ENCODE measurements around the gene TNNT1.
"Not testable (repeated sequence)": the region's sequence is repeated elsewhere in the genome, so short reads cannot be mapped to it uniquely, and the experiment has no call there.

Gene TNNT1

DNA sequence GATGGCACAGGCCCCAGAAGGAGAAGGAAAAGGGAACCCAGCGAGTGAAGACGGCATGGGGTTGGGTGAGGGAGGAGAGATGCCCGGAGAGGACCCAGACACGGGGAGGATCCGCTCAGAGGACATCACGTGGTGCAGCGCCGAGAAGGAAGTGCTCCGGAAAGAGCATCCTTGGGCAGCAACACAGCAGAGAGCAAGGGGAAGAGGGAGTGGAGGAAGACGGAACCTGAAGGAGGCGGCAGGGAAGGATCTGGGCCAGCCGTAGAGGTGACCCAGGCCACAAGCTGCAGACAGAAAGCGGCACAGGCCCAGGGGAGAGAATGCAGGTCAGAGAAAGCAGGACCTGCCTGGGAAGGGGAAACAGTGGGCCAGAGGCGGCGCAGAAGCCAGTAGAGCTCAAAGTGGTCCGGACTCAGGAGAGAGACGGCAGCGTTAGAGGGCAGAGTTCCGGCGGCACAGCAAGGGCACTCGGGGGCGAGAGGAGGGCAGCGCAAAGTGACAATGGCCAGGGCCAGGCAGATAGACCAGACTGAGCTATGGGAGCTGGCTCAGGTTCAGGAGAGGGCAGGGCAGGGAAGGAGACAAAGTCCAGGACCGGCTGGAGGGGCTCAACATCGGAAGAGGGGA, 32.7 kb downstream of the TNNT1 start:
- Histone ChIP-seq H3K4me3 (peak overlapping the region; percentile 69), H3K36me3 (replicated peaks) (no peaks in the 10 kb centered on the region), H3K9me3 (no peaks in the 10 kb centered on the region), H3K27me3 (ENCODE audit: low read depth) (no peaks in the 10 kb centered on the region), H3K4me1 (peaks cover 6% of the 10 kb centered on the region)
- in situ Hi-C loops (cut with MboI; ENCODE audit: low sequenced_read_pairs) = no loop called here
- peak; percentile 48 to 69 for DNase-seq (ENCODE audit: low spot score in 2 of 2)

DNA sequence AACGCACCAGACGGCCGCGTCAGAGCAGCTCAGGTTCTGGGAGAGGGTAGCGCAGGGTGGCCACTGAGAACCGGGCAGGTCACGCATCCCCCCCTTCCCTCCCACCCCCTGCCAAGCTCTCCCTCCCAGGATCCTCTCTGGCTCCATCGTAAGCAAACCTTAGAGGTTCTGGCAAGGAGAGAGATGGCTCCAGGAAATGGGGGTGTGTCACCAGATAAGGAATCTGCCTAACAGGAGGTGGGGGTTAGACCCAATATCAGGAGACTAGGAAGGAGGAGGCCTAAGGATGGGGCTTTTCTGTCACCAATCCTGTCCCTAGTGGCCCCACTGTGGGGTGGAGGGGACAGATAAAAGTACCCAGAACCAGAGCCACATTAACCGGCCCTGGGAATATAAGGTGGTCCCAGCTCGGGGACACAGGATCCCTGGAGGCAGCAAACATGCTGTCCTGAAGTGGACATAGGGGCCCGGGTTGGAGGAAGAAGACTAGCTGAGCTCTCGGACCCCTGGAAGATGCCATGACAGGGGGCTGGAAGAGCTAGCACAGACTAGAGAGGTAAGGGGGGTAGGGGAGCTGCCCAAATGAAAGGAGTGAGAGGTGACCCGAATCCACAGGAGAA, 33.5 kb downstream of the TNNT1 start:
- Histone ChIP-seq H3K9me3 (no peaks in the 10 kb centered on the region), H3K36me3 (replicated peaks) (no peaks in the 10 kb centered on the region), H3K27me3 (ENCODE audit: low read depth) (no peaks in the 10 kb centered on the region), H3K4me3 (peak overlapping the region; percentile 69), H3K4me1 (peaks cover 6% of the 10 kb centered on the region)
- DNase-seq (ENCODE audit: low spot score in 2 of 2) = no peak
- in situ Hi-C loops (cut with MboI; ENCODE audit: low sequenced_read_pairs) = no loop called here

DNA sequence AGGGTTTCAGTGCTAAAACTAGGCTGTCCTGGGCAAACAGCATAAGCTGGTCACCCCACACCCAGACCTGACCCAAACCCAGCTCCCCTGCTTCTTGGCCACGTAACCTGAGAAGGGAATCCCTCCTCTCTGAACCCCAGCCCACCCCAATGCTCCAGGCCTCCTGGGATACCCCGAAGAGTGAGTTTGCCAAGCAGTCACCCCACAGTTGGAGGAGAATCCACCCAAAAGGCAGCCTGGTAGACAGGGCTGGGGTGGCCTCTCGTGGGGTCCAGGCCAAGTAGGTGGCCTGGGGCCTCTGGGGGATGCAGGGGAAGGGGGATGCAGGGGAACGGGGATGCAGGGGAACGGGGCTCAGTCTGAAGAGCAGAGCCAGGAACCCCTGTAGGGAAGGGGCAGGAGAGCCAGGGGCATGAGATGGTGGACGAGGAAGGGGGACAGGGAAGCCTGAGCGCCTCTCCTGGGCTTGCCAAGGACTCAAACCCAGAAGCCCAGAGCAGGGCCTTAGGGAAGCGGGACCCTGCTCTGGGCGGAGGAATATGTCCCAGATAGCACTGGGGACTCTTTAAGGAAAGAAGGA, 34.4 kb downstream of the TNNT1 start:
- Histone ChIP-seq H3K4me3 (no peak overlapping the region), H3K9me3 (no peaks in the 10 kb centered on the region), H3K27me3 (ENCODE audit: low read depth) (no peaks in the 10 kb centered on the region), H3K4me1 (peaks cover 6% of the 10 kb centered on the region), H3K36me3 (replicated peaks) (no peaks in the 10 kb centered on the region)
- no peak for DNase-seq (ENCODE audit: low spot score in 2 of 2)
- in situ Hi-C loops (cut with MboI; ENCODE audit: low sequenced_read_pairs) = no loop called here

DNA sequence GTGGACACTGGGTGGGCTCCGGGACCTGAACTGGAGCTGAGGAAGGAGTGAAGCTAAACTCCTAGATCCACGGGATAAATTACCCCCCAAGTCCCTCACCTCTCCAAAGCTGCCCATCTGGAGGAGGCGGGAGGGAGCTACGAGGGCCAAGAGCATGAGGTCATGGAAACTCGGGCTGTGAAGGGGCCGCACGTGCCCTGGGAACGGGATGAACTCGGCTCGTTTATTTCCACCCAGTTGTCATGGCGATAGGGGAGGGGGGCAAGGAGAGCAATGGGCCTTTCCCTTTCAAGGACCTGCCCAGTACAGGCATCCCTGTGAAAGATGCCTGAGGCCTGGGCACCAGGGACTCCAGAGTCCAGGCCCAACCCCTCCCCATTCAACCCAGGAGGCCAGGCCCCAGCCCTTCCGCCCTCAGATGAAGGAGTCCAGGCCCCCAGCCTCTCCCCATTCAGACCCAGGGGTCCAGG, 35.4 kb downstream of the TNNT1 start:
- in situ Hi-C loops (cut with MboI; ENCODE audit: low sequenced_read_pairs) = no loop called here
- no peak overlapping the region for H3K4me3 ChIP-seq
- peaks cover 6% of the 10 kb centered on the region for H3K4me1 ChIP-seq
- H3K27me3 ChIP-seq (ENCODE audit: low read depth) = no peaks in the 10 kb centered on the region
- peak in 1 of 2 experiments; percentile 62 for DNase-seq (ENCODE audit: low spot score in 2 of 2)
- H3K36me3 ChIP-seq (replicated peaks) = no peaks in the 10 kb centered on the region
- no peaks in the 10 kb centered on the region for H3K9me3 ChIP-seq

DNA sequence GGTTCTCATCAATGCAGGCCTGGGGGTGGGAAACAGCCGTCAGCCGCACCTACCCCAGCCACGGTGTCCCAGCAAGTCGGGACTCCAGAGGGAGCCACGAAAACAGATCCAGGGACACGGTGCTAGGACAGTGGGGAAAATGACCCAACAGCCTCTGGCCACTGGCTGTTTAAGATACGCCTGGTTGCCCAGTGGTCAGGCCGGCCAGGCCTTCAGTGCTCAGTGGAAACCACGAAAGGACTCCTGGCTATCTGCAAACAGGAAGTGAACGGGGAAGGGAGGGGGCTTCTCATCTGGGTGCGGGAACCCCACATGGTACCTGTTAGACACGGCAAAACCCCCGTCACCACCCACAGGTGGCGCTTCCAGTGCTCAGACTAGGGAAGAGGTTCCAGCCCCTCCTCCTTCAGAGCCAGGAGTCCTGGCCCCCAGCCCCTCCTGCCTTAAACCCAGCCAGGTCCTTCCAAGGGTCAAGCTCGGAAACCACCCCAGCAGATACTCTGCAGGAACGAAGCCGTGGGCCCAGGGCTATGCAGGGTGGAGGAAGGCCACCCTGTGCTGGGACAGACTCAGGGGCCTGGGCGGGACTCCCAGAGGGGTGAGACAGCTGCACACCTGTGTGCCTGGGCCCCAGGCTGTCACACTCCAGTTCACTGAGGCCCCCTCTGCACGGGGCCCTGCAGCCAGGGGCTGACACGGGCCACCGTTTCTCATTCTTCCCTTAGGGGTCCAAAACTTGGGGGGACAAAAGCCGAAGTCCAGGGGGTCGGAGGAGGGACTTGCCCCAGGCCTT, 36.0 kb downstream of the TNNT1 start:
- no peaks in the 10 kb centered on the region for H3K27me3 ChIP-seq (ENCODE audit: low read depth)
- peaks cover 6% of the 10 kb centered on the region for H3K4me1 ChIP-seq
- in situ Hi-C loops (cut with MboI; ENCODE audit: low sequenced_read_pairs) = no loop called here
- H3K36me3 ChIP-seq (replicated peaks) = no peaks in the 10 kb centered on the region
- H3K4me3 ChIP-seq = no peak overlapping the region
- H3K9me3 ChIP-seq = no peaks in the 10 kb centered on the region
- DNase-seq (ENCODE audit: low spot score in 2 of 2) = no peak

DNA sequence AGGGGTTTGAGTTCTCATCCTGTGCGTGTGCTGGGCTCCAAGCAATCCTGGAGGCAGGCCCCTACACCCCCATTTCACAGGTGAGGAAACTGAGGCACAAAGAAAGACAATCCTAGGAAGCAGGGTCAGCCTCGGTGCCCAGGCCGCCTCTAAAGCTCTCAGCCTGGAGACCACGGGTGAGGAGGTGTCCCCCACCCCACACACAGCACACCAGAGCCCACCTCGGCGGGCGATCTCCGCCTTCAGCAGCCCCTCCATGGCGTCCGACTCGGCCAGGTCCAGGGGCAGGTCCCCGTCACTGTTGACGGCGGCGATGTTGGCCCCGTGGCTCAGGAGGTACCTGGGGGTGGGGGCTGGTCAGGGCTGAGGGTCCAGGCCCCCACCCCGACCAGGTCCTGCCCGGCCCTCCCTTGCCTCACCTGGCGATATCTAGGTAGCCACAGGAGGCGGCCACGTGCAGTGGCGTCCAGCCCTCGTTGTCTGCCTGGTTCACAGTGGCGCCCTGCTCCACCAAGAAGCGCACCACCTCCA, 36.7 kb downstream of the TNNT1 start:
- Histone ChIP-seq H3K4me3 (no peak overlapping the region), H3K27me3 (ENCODE audit: low read depth) (no peaks in the 10 kb centered on the region), H3K36me3 (replicated peaks) (no peaks in the 10 kb centered on the region), H3K4me1 (peaks cover 6% of the 10 kb centered on the region), H3K9me3 (no peaks in the 10 kb centered on the region)
- in situ Hi-C loops (cut with MboI; ENCODE audit: low sequenced_read_pairs) = no loop called here
- DNase-seq (ENCODE audit: low spot score in 2 of 2) = no peak

DNA sequence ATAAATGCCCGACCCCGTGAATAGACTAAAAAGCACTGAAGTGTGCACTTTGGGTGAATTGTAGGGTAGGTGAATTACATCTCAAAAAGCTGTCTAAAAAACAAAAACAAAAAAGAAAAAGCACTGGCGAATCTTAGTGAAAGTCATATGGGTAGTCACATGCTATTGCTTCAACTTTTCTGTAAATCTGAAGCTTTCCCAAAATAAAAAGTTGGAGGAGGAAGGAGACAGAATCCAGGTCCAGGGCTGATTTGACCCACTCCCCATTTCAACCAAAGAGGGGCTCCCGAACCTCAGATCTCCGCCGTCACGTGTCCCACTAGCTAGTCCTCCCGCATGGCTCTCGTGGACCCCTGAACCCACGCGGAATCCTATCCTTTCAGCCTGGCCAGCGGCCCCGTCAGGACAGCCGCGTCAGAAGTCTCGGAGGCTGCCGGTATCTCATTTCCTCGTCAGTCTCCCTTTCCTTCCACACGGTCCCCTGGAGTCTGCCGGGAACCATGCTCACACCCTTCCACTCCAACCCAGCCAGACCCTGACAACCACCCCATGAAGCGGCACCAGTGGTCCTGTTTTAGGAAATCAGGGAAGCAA, 37.7 kb downstream of the TNNT1 start:
- Histone ChIP-seq H3K9me3 (no peaks in the 10 kb centered on the region), H3K4me3 (no peak overlapping the region), H3K36me3 (replicated peaks) (no peaks in the 10 kb centered on the region), H3K4me1 (peaks cover 6% of the 10 kb centered on the region), H3K27me3 (ENCODE audit: low read depth) (no peaks in the 10 kb centered on the region)
- no peak for DNase-seq (ENCODE audit: low spot score in 2 of 2)
- in situ Hi-C loops (cut with MboI; ENCODE audit: low sequenced_read_pairs) = no loop called here

DNA sequence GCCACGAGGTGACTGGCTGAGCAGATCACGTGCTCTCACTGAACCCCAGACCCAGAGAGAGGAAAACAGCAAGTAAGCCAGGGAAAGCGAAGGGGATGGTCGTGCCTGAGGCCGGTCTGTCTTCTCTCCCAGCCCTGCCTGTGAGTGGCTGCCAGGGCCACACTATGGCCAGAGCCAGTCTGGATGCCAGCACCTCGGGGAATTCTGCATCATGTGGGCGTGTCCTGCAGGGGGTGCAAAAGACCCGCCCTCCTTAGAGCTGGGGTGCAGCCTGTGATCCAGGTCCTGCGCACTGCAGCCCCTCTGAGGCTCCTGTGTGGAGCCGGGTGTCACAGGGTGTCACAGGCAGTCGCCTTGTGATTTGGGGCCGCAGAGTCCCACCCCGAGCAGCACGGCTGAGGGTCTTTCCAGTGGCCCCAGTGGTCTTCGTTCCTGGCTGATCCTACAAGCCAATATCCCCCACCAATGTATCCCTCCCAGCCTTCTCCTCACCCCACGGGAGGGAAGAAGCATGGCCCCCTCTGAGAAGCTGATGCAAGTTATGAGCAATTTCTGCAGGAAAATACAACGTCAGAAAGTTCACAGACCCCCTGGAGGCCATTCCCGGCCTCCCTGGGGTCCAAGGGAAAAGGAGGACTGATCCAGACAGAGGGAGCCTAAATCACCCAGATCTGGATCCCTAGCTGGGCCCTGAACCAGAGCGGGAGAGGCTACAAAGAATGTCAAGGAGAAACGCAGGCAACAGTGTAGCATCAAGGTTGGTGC, 39.3 kb downstream of the TNNT1 start:
- no peaks in the 10 kb centered on the region for H3K36me3 ChIP-seq (replicated peaks)
- no peak for DNase-seq (ENCODE audit: low spot score in 2 of 2)
- no peaks in the 10 kb centered on the region for H3K27me3 ChIP-seq (ENCODE audit: low read depth)
- H3K9me3 ChIP-seq = no peaks in the 10 kb centered on the region
- no peaks in the 10 kb centered on the region for H3K4me1 ChIP-seq
- H3K4me3 ChIP-seq = no peak overlapping the region
- in situ Hi-C loops (cut with MboI; ENCODE audit: low sequenced_read_pairs) = no loop called here

DNA sequence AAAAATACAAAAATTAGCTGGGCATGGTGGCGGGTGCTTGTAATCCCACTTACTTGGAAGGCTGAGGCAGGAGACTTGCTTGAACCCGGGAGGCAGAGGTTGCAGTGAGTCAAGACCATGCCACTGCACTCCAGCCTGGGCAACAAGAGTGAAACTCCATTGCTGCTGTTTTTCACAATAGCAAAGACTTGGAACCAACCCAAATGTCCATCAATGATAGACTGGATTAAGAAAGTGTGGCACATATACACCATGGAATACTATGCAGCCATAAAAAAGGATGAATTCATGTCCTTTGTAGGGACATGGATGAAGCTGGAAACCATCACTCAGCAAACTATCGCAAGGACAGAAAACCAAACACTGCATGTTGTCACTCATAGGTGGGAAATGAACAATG, 41.8 kb downstream of the TNNT1 start:
- H3K36me3 ChIP-seq (replicated peaks); DNase-seq (ENCODE audit: low spot score in 2 of 2); H3K27me3 ChIP-seq (ENCODE audit: low read depth); H3K4me1 ChIP-seq; H3K9me3 ChIP-seq; H3K4me3 ChIP-seq; in situ Hi-C loops (cut with MboI; ENCODE audit: low sequenced_read_pairs): not testable (repeated sequence)

DNA sequence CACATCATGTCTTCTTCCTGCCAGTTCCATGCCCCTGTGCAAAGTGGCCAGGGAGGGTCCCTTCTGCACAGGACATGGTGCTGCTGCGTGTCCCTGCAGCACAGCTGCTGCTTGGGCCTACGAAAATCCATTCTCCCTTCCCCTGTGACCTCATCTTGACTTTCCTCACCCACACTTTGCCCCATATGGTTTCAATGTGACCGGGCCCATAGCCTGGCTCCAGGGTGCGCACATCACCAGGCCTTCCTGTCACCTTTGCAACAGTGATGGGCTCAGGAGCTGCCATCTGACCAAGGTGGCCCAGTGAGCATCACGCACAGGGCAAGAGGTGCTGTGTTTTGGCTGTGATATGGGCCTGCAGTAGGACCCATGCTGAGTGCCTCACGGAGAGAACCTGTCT, 42.4 kb downstream of the TNNT1 start:
- Histone ChIP-seq H3K9me3 (no peaks in the 10 kb centered on the region), H3K36me3 (replicated peaks) (peaks cover 6% of the 10 kb centered on the region), H3K4me3 (no peak overlapping the region), H3K4me1 (no peaks in the 10 kb centered on the region), H3K27me3 (ENCODE audit: low read depth) (no peaks in the 10 kb centered on the region)
- DNase-seq (ENCODE audit: low spot score in 2 of 2) = no peak
- in situ Hi-C loops (cut with MboI; ENCODE audit: low sequenced_read_pairs) = no loop called here

DNA sequence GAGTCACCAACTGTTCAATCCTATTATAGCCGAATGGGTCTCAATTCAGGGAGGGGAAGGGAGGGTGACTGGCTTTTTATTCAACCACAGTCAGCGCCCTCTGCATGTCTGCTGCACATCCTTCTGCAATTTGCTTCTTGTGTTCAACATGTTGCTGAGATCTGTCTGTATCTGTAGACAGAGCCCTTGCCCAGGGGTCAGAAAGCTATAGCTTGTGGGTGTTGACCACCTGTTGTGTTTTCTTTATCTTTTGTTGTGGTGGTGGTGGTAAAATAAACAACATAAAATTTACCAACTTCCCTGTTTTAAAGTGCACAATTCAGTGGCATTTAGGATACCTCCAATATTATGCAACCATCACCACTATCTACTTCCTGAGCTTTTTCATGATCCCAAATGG, 43.8 kb downstream of the TNNT1 start:
- no peak for DNase-seq (ENCODE audit: low spot score in 2 of 2)
- Histone ChIP-seq H3K4me3 (no peak overlapping the region), H3K4me1 (no peaks in the 10 kb centered on the region), H3K27me3 (ENCODE audit: low read depth) (no peaks in the 10 kb centered on the region), H3K9me3 (no peaks in the 10 kb centered on the region), H3K36me3 (replicated peaks) (peaks cover 6% of the 10 kb centered on the region)
- in situ Hi-C loops (cut with MboI; ENCODE audit: low sequenced_read_pairs) = no loop called here

DNA sequence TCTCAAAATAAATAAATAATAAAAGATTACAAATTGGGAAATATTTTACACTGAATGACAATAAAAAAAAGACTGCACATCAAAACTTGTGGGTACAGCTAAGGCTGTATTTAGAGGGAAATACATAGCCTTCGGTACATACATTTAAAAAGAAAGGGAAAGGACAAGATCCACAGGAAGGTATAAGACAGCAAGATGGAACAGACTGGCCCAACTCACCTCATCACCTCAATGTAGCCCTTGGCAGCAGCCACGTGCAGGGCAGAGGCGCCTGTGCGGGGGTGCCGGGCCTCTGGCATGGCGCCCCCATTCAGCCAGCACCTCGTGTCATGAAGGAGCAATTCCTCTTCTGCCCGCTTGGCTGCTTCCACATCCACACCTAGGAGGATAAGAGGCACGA, 45.8 kb downstream of the TNNT1 start:
- H3K9me3 ChIP-seq = no peaks in the 10 kb centered on the region
- H3K4me3 ChIP-seq = no peak overlapping the region
- in situ Hi-C loops (cut with MboI; ENCODE audit: low sequenced_read_pairs) = no loop called here
- H3K36me3 ChIP-seq (replicated peaks) = peaks cover 6% of the 10 kb centered on the region
- H3K27me3 ChIP-seq (ENCODE audit: low read depth) = no peaks in the 10 kb centered on the region
- DNase-seq (ENCODE audit: low spot score in 2 of 2) = no peak
- no peaks in the 10 kb centered on the region for H3K4me1 ChIP-seq

DNA sequence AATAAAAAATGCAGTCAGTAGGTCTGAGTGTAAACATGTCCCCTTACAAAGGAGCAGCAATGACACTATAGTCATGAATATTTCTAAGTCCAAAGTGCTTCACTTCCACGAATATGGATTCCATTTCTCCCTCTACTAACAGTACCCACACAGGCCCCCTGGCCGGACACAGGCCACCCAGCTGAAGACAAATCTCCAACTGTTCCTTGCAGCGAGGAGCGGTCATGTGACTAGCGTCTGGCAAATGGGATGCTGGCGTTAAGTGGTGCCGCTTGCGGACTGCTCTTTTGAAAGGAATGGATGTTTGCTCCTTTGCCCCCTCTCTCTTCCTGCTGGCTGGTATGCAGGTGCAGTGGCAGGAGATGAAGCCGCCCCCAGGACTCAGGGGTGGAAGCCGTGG, 47.7 kb downstream of the TNNT1 start:
- H3K27me3 ChIP-seq (ENCODE audit: low read depth) = no peaks in the 10 kb centered on the region
- in situ Hi-C loops (cut with MboI; ENCODE audit: low sequenced_read_pairs) = no loop called here
- no peaks in the 10 kb centered on the region for H3K4me1 ChIP-seq
- H3K4me3 ChIP-seq = no peak overlapping the region
- no peak for DNase-seq (ENCODE audit: low spot score in 2 of 2)
- no peaks in the 10 kb centered on the region for H3K9me3 ChIP-seq
- peaks cover 6% of the 10 kb centered on the region for H3K36me3 ChIP-seq (replicated peaks)
